Measurements from ENCODE around the gene SNX2. TPM values are rescaled to one million over a fixed set of nuclear protein-coding genes. Genes with fewer than 3 reads are reported as not detected.

The SNX2 gene, protein sequence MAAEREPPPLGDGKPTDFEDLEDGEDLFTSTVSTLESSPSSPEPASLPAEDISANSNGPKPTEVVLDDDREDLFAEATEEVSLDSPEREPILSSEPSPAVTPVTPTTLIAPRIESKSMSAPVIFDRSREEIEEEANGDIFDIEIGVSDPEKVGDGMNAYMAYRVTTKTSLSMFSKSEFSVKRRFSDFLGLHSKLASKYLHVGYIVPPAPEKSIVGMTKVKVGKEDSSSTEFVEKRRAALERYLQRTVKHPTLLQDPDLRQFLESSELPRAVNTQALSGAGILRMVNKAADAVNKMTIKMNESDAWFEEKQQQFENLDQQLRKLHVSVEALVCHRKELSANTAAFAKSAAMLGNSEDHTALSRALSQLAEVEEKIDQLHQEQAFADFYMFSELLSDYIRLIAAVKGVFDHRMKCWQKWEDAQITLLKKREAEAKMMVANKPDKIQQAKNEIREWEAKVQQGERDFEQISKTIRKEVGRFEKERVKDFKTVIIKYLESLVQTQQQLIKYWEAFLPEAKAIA
- total RNA-seq = 84.2 and 113 TPM in 2 replicates

DNA sequence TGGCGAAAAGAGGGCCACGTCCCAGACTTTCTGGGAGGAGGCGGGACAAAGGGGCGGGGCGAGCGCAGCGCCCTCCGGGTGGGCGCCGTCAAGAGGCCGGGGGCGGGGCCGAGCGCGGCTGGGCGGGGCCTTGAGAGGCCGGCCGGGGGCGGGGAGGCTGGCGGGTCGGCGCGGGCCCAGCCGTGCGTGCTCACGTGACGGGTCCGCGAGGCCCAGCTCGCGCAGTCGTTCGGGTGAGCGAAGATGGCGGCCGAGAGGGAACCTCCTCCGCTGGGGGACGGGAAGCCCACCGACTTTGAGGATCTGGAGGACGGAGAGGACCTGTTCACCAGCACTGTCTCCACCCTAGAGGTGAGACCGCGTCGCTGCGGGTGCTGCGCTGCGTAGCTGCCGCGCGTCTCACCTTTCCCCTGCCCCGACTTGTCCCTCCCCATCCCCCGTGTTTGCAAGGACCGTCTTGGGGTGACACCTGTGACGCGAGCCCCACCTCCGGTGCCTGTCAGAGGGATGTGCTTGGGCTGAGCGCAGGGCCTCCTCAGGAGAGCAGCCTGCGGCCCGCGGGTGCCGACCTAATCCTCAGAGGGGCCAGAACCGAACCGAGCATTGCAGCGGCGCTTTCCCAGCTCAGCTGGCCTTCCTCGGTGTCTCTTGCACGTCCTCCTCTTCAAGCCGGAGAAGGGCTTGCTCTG lies at the start of gene SNX2:
SNX2 (plus strand) TSS at position 220 of the 689 bp plus-strand sequence; CDS start at position 244, 24 bp downstream.

DNA sequence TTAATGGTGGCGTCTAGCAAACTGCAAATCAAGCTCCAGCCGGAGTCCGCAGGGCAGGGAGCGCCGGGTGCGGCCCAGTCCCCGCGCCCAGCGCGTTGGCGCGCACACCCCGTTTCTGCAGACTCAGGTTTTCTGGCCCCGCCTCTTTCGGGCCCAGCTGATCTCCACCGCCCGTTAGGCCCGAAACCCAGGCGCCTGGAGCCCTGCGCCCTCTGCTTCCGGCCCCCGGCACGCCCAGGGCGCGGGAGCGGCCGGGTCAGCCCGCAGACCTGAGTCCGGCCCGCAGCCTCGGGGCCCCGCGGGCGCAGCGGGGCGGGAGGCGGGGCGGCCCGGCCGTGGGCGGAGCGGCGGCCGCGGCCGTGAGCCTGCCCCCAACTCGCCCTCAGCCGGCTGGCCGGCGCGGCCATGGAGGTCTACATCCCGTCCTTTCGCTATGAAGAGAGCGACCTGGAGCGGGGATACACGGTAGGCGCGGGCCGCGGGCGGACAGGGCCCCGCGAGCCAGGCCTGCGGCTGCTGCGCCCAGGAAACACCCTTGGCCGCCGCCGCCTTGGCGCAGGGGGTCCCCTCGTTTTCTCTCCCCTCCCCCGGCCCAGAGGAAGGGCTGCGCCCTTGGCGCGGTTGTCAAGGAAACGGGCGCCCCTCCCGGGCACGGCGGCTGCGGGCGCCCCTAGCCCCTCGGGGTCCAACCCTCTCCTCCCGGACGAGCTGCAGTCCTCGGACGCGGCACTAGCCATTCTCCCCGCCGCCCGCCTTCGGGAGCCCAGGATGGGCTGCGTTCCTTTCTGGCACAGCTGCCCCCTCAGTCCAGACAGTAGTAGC lies 70.6 kb downstream of the SNX2 start, which contains the start of gene SNX24:
SNX24 (plus strand) TSS at position 385 of the 822 bp plus-strand sequence; CDS start at position 406, 21 bp downstream.

Other genes with a start within 250 kb of the SNX2 start
- 19.0 and 22.6 TPM in 2 replicates for gene SNX24, start 70.5 kb downstream of the SNX2 start, total RNA-seq